OCI-LY3 (cell line): ENCODE data around the gene EDEM1.

Source experiments
- CTCF ChIP-seq: fragments of 200-600, 300-600 bp; sonication (generic); IDR thresholded peaks from 2 replicates; pipeline ENCODE4 v1.5.1; 2014; ENCODE audit warnings: antibody characterized with exemption, low read length, low read depth
- EZH2phosphoT487 ChIP-seq: fragments of 200-600 bp; shearing (Covaris generic); IDR thresholded peaks from 2 replicates; pipeline ENCODE4 v1.6.1; 2018; ENCODE audit warnings: antibody characterized with exemption, mixed run types, low read depth

DNA sequence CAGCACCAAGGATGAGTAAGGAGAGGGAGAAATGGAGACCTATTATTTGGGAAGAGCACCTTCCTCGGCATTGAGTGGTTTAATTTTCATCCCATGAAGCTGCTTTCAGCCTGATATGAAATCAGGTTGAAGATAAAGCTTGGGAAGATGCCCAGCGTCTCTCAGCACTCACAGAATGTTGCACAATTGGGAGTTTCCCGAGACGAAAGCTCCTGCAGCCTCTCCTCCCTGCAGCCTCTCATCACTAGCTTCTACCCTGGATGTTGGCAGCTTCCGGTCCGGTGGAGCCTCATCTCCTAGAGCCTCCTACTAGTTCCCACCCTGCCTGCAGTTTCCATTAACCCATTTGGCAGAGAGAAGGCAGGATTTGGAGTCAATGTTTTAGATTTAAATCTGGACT lies 40.3 kb downstream of the EDEM1 start:
- no peak for TF ChIP-seq CTCF
- TF ChIP-seq EZH2phosphoT487, result no peak
